Measurements from ENCODE around the gene GRB7.
"Not testable (repeated sequence)": the region's sequence is repeated elsewhere in the genome, so short reads cannot be mapped to it uniquely, and the experiment has no call there.

GRB7 gene

DNA sequence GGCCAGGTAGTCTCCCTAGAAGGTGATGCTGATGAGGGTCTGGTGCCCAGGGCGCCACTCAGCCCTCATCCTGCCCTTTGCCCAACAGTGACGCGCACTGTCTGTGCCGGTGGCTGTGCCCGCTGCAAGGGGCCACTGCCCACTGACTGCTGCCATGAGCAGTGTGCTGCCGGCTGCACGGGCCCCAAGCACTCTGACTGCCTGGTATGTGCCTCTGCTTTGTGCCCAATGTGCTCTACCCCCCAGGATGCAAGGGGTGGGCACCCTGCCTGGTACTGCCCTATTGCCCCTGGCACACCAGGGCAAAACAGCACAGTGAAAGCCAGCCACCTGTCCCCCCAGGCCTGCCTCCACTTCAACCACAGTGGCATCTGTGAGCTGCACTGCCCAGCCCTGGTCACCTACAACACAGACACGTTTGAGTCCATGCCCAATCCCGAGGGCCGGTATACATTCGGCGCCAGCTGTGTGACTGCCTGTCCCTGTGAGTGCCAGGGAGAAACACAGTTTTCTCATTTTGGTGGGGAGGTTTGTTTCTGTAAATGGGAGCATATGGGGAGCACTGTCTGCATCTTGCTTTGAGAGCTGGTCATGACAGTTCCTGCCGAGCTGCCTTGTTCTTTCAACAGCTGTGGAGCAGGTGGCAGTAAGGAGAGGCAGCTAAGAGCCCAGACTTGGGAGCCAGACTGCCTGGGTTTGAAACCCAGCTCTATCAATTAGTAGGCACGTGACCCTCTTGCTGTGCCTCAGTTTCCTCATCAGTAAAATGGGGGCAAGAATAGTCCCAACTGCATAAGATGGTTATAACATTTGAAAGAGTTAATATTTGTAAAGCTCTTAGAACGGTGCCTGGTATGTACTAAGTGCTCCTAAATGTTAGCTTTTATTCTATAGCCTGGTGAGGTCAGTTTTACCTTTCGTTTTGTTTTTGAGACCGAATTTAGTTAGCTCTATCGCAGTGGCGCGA lies 27.5 kb upstream of the GRB7 start:
- DNase-seq (ENCODE audit: low read depth): no peak

DNA sequence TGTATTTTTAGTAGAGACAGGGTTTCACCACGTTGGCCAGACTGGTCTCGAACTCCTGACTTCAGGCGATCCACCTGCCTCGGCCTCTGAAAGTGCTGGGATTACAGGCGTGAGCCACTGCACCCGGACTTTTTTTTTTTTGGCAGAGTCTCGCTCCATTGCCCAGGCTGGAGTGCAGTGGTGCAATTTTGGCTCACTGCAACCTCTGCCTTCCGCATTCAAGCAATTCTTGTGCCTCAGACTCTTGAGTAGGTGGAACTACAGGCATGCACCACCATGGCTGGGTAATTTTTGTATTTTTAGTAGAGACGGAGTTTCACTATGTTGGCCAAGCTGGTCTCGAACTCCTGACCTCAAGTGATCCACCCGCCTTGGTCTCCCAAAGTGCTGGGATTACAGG lies 26.7 kb upstream of the GRB7 start:
- DNase-seq (ENCODE audit: low read depth): not testable (repeated sequence)

DNA sequence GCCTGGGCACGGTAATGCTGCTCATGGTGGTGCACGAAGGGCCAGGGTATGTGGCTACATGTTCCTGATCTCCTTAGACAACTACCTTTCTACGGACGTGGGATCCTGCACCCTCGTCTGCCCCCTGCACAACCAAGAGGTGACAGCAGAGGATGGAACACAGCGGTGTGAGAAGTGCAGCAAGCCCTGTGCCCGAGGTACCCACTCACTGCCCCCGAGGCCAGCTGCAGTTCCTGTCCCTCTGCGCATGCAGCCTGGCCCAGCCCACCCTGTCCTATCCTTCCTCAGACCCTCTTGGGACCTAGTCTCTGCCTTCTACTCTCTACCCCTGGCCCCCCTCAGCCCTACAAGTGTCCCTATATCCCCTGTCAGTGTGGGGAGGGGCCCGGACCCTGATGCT lies 25.9 kb upstream of the GRB7 start:
- DNase-seq (ENCODE audit: low read depth): no peak

DNA sequence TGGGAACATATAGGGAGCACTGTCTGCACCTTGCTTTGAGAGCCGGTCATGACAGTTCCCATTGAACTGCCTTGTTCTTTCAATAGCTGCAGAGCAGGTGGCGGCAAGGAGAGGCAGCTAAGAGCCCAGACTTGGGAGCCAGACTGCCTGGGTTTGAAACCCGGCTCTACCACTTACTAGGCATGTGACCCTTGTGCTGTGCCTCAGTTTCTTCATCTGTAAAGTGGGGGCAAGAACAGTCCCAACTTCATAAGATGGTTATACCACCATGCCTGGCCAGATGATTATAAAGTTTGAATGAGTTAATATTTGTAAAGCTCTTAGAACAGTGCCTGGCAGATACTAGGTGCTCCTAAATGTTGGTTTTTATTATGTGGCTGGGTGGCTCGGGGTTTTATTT lies 23.5 kb upstream of the GRB7 start:
- DNase-seq (ENCODE audit: low read depth): no peak

DNA sequence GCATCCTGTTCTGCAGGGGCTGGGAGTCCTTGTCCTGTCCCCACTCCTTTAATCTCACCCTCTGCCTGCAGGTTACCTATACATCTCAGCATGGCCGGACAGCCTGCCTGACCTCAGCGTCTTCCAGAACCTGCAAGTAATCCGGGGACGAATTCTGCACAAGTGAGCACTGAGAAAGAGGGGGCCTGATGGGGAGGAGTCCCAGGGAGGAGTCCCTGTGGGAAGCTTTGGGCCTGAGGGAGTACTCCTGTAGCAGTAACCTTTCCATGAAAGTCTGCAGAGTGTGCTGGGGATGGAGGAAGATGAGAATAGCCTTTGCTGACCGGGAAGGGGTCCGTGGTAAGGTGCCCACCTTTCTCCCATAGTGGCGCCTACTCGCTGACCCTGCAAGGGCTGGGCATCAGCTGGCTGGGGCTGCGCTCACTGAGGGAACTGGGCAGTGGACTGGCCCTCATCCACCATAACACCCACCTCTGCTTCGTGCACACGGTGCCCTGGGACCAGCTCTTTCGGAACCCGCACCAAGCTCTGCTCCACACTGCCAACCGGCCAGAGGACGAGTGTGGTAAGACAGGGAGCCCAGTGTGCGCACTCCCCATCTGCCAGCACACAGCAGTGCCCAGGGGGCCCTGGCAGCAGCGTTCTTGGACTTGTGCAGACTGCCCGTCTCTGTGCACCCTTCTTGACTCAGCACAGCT lies 22.2 kb upstream of the GRB7 start:
- DNase-seq (ENCODE audit: low read depth): no peak

DNA sequence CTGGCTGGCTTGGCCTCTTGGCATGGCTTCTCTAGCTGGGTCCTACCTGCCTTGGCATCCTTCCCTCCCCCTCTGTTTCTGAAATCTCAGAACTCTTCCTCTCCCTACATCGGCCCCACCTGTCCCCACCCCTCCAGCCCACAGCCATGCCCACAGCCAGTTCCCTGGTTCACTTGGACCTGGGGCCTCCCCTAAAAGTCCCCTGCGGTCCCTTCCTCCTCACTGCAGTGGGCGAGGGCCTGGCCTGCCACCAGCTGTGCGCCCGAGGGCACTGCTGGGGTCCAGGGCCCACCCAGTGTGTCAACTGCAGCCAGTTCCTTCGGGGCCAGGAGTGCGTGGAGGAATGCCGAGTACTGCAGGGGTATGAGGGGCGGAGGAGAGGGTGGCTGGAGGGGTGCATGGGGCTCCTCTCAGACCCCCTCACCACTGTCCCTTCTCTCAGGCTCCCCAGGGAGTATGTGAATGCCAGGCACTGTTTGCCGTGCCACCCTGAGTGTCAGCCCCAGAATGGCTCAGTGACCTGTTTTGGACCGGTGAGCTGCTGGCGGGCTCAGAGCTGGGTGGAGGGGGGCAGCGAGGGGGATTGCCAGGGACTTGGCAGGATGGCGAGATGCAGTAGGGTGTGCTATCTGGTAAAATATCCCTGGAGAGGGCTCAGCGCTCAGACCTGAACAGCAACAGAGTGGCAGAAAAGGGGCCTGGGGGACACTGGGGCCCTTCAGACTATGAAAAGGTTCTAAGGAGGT lies 21.5 kb upstream of the GRB7 start:
- no peak for DNase-seq (ENCODE audit: low read depth)

DNA sequence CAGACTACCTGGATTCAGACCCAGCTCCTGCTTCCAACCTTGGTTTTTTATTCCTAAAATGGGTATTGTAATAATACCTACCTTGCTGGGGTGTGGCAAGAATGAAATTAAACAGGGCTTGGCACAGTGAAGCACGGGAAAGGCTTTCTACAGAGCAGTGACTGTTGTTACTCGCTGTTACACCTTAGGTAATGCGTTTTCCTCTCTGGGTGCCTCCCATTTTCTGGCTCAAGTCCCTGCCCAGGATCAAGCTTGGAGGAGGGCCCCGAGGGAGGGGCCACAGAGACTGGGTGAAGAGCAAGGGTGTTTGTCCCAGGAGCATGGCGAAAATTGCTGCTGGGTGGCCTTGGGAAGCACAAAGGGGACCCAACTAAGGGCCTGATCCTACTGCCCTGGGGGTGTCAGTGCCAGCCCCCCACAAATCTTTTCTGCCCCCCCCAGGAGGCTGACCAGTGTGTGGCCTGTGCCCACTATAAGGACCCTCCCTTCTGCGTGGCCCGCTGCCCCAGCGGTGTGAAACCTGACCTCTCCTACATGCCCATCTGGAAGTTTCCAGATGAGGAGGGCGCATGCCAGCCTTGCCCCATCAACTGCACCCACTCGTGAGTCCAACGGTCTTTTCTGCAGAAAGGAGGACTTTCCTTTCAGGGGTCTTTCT lies 20.7 kb upstream of the GRB7 start:
- no peak for DNase-seq (ENCODE audit: low read depth)

DNA sequence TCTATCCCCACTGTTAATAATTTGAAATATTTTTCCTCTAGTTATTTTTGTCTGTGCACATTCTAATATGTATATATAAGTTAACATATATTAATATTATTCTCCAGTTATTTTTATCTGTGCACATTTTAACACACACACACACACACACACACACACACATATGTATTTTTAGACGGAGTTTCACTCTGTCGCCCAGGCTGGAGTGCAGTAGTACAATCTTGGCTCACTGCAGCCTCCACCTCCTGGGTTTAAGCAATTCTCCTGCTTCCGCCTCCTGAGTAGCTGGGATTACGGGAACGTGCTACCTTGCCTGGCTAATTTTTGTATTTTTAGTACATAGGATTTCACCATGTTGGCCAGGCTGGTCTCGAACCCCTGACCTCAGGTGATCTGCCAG lies 20.1 kb upstream of the GRB7 start:
- DNase-seq (ENCODE audit: low read depth): no peak

DNA sequence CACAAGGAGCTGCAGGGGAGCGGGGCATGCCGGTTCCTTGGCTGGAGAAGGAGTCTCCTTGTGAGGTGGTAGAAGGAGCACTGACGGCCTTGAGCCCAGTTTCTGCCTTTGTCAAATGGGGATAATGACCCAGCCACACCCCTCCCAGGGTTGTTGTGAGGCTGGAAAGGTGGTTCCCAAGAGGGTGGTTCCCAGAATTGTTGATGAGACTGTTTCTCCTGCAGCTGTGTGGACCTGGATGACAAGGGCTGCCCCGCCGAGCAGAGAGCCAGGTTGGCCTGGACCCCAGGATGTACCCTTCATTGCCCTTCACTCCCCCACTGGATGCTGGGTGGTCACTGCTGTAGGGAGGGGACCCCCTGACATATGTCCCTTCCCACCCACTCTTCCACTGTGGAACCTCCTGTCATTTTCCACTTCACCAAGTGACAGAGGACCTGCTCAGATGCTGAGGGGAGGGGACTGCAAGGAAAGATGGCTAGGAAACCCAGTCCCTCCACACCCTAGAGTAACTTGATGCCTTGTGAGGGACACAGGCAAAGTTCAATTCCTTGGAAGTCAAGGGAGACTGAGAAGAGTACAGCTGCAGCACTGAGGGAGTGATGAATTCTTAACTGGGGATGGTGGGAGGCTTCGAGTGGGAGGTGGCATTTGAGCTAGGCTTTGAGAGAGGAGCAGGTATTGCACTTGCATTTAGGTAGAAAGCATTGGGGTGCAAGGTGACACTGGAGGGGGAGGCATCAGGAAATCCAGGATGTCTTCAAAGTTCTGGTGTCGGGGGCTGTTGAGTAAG lies 18.0 kb upstream of the GRB7 start:
- no peak for DNase-seq (ENCODE audit: low read depth)

DNA sequence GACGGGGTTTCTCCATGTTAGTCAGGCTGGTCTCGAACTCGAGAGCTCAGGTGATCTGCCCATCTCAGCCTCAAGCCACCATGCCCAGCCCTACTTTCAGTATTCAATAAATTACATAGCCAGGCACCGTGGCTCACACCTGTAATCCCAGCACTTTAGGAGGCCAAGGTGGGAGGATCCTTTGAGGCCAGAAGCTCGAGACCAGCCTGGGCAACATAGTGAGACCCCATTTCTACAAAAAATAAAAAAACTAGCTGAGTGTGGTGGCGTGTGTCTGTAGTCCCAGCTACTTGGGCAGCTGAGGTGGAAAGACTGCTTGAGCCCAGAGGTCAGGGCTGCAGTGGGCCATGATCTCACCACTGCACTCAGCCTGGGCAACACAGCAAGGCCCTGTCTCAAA lies 15.6 kb upstream of the GRB7 start:
- DNase-seq (ENCODE audit: low read depth): no peak

DNA sequence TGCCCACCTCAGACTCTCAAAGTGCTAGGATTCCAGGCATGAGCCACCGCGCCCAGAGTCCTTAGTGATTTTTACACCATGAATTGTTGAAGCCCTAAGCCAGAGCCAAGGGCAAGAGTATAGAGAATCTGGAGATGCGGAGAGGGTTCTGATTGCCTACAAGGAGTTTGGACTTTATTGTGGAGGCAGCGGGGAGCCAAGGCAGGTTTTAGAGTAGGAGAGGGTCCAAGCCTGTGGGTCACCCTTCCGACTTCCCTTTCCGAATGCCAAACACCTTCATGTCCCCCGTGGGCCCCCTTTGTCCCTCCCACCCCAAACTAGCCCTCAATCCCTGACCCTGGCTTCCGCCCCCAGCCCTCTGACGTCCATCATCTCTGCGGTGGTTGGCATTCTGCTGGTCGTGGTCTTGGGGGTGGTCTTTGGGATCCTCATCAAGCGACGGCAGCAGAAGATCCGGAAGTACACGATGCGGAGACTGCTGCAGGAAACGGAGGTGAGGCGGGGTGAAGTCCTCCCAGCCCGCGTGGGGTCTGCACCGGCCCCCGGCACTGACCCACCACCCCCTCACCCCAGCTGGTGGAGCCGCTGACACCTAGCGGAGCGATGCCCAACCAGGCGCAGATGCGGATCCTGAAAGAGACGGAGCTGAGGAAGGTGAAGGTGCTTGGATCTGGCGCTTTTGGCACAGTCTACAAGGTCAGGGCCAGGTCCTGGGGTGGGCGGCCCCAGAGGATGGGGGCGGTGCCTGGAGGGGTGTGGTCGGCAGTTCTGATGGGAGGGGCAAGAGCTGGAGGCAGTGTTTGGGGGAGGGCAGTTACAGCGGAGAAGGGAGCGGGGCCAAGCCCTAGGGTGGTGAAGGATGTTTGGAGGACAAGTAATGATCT lies 14.5 kb upstream of the GRB7 start:
- no peak for DNase-seq (ENCODE audit: low read depth)

DNA sequence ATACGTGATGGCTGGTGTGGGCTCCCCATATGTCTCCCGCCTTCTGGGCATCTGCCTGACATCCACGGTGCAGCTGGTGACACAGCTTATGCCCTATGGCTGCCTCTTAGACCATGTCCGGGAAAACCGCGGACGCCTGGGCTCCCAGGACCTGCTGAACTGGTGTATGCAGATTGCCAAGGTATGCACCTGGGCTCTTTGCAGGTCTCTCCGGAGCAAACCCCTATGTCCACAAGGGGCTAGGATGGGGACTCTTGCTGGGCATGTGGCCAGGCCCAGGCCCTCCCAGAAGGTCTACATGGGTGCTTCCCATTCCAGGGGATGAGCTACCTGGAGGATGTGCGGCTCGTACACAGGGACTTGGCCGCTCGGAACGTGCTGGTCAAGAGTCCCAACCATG lies 13.0 kb upstream of the GRB7 start:
- DNase-seq (ENCODE audit: low read depth): no peak

DNA sequence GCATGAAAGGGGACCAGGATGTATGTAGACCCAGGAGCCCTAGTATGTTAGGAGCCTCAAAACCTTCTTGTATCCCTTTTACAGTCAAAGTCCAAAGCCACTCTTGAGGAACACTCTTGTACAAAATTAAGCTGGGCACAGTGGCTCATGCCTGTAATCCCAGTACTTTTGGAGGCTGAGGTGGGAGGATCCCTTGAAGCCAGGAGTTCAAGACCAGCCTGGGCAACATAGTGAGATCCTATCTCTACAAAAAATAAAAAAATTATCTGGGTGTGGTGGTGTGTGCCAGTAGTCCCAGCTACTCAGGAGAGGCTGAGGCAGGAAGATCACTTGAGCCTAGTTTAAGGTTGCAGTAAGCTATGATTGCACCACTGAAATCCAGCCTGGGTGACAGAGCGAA lies 11.8 kb upstream of the GRB7 start:
- DNase-seq (ENCODE audit: low read depth): not testable (repeated sequence)

DNA sequence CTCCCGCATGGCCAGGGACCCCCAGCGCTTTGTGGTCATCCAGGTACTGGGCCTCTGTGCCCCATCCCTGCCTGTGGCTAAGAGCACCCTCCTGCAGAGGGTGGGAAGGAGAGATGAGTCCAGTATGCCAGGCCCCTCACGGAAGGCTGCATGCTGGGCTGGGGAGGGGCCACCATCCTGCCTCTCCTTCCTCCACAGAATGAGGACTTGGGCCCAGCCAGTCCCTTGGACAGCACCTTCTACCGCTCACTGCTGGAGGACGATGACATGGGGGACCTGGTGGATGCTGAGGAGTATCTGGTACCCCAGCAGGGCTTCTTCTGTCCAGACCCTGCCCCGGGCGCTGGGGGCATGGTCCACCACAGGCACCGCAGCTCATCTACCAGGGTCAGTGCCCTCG lies 11.1 kb upstream of the GRB7 start:
- no peak for DNase-seq (ENCODE audit: low read depth)

DNA sequence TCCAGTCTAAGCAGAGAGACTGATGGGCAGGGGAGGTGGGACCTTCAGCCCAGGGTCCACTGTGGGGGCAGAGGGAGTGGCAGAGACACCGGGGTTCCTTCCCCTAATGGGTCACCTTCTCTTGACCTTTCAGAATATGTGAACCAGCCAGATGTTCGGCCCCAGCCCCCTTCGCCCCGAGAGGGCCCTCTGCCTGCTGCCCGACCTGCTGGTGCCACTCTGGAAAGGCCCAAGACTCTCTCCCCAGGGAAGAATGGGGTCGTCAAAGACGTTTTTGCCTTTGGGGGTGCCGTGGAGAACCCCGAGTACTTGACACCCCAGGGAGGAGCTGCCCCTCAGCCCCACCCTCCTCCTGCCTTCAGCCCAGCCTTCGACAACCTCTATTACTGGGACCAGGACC lies 10.2 kb upstream of the GRB7 start:
- DNase-seq (ENCODE audit: low read depth): no peak

DNA sequence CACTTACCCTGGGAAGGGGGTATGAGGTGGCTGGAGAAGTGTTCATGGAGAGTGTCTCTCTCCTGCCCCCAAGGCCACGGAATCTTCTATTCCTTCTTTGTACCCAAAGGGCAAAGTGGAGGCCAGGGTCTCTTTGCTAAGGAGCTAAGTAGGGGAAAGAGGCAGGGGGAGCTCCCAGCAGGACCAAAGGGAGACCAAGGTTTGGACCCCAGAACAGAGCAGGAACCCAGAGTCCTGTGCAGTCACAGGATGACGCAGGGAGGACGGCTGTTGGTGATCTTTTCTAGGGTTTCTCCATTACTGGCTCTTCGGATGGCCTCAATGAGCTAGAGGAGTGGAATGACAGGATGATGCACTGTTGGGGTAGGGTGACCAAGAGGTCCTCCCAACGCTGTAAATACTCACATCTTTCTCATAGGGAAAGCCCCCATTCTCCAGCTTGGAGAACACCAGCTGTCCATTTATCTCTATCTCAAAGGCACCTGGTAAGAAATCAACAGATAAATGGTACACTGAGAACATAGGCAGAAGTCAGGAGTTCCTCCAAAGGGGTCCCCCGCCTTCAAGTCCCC lies 8.4 kb upstream of the GRB7 start:
- DNase-seq (ENCODE audit: low read depth): no peak

DNA sequence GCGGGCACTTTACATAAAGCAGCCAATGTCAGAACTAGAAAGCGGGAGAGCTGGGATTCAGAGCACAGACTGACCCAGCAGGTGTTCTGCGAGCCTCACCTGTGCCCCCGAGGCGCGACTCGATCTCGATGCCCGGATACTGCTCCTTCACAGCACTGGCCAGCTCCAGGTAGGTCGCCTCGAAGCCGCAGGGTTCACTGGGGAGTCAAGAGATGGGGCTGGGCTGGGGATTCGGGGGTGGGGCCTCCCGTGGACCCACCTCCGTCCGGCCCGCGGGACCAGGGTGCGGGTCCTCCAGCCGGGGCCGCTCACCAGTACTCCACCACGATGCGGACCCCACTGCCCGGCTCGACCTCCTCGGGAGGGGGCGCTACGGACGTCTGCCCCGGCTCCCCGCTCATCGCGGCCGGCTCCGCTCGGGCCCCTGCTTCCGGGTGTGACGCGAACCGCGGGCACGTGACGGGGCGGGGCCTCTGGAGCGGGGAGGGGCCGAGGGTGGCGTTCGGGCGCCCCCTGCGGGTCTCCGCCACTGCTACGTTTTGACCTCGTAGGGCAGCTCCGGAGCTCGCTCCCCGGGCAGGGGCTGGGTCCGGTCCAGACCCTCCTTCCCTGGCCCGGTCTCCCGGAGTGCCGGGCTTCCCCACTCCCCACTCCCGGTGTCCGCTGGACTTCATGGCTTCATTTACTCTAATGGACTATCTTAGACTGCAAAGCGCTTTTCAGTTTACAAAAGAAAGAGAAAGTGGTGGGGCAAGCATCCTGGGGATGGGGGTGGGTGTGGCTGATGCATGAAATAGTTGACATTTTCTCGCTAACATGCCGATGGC lies 7.4 kb upstream of the GRB7 start, which contains the start of gene MIEN1:
TSS of gene MIEN1 (minus strand) at position 438 of the 827 bp plus-strand sequence. CDS start at position 401, 37 bp downstream.
- DNase-seq (ENCODE audit: low read depth): peak; percentile 54

DNA sequence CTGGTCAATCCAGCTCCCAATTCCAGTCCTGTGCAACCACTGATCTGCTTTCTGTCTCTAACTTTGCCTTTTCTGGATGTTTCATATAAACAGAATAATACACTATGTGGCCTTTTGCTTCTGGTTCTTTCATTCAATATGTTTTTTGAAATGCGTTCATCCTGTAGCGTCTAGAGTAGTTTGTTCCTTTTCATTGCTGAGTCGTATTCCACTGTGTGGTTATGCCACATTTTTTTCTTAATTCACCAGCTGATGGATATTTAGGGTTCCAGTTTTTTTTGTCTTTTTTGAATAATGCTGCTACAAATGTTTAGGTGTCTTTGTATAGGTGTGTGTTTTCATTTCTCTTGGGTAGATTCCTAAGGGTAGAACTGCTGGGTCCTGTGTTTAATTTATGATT lies 5.2 kb upstream of the GRB7 start:
- no peak for DNase-seq (ENCODE audit: low read depth)

DNA sequence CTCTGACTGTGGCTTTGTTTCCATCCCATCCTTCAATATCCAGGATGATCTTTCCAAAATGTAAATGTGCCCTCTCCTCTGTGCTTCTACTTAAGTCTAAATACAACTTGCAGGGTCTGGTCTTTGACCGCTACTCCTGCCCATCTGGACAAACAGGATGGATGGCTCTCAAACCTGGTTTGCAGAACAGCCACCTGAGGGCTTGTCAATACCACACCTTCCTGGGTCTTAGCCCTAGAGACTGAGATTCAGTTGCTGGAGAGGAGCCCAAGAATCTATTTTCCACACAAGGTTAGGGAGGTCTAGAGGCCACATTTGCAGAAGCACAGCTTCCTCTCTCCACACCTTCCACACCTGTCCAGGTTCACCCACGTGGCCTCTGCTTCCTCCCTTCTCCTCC lies 1.9 kb upstream of the GRB7 start:
- DNase-seq (ENCODE audit: low read depth): no peak

Measured in amniotic epithelial cell (primary cell).